Mucosa of descending colon (tissue), 3 donors: Measurements from ENCODE around the gene LRP1B. TPM values are rescaled to one million over a fixed set of nuclear protein-coding genes. Genes with fewer than 3 reads are reported as not detected.

ENCODE experiments used
- ATAC-seq: fragments of 200-7000 bp; cut with Tn5 transposase; one replicate; pipeline ENCODE4 v1.9.1; 2020; ENCODE audit warnings: mild to moderate bottlenecking, moderate library complexity
- DNase-seq, 3 donors: peaks; one replicate each; pipeline ENCODE4 v3.0.0-alpha.2; 2020
- H3K36me3 ChIP-seq: fragments of 200-600 bp; one replicate; pipeline ENCODE4 v1.8.0; 2021; ENCODE audit warnings: low read depth, mild to moderate bottlenecking
- H3K4me1 ChIP-seq: fragments of 200-600 bp; one replicate; pipeline ENCODE4 v1.8.0; 2021; ENCODE audit warnings: low read depth, mild to moderate bottlenecking
- H3K4me3 ChIP-seq: fragments of 200-600 bp; one replicate; pipeline ENCODE4 v1.8.0; 2021; ENCODE audit warnings: mild to moderate bottlenecking
- H3K9me3 ChIP-seq: fragments of 200-600 bp; one replicate; pipeline ENCODE4 v1.8.0; 2021; ENCODE audit warnings: mild to moderate bottlenecking
- CTCF ChIP-seq: fragments of 200-600 bp; IDR thresholded peaks from one replicate; pipeline ENCODE4 v1.8.0; 2022; ENCODE audit warnings: antibody characterized with exemption, mild to moderate bottlenecking
- intact Hi-C, 2 donors: fragments of 100-400 bp; cut with DNase I in 1 of 2; cut with micrococcal nuclease in 1 of 2; formaldehyde crosslinking; loops; one replicate each; pipeline versions ENCODE4 v1.11.0 to v1.11.1; 2022; cut with DNase I, micrococcal nuclease
- total RNA-seq, 3 donors: library from RNA; stranded (reverse); fragmentation: NEBNext Ultra II Directional in 2 of 3; extraction: Animal tissue kit (Norgen Biotek cat#: 25700) in 2 of 3; gene quantifications; one replicate each; pipeline versions ENCODE4 v1.2.1 to v1.2.4, GENCODE V29; 2021 to 2023
- donor health status: DM: no; HTN: no; CAD: no; lungs with moderate emphysema.
- donor health status: DM: no; HTN: no; CAD: no.
- donor health status: DM: no; HTN: yes; CAD: no.

The LRP1B gene
- total RNA-seq, 3 donors from 2014 or later = 0.12 to 1.6 (median 0.20) TPM

- Histone ChIP-seq H3K4me3 (no peak overlapping the region), H3K36me3 (no peaks in the 10 kb centered on the region), H3K4me1 (no peaks in the 10 kb centered on the region), H3K9me3 (no peaks in the 10 kb centered on the region)
- ATAC-seq (no peak), DNase-seq (no peak)
- TF ChIP-seq CTCF = no peak
- intact Hi-C loops = no loop called here
Measured at GRCh38 chr2:141003967-141004657, 1126.7 kb downstream of the LRP1B start.

GRCh38 chr2:141001750-141002149 lies 1129.1 kb downstream of the LRP1B start:
- intact Hi-C loops = no loop called here
- no peak overlapping the region for H3K4me3 ChIP-seq
- ATAC-seq (no peak), DNase-seq (no peak)
- no peaks in the 10 kb centered on the region for H3K36me3 ChIP-seq
- no peaks in the 10 kb centered on the region for H3K9me3 ChIP-seq
- H3K4me1 ChIP-seq = no peaks in the 10 kb centered on the region
- no peak for TF ChIP-seq CTCF

GRCh38 chr2:140998577-140998976 lies 1132.2 kb downstream of the LRP1B start:
- intact Hi-C loops = no loop called here
- ATAC-seq (no peak), DNase-seq (no peak)
- H3K4me1 ChIP-seq = no peaks in the 10 kb centered on the region
- no peaks in the 10 kb centered on the region for H3K36me3 ChIP-seq
- no peak overlapping the region for H3K4me3 ChIP-seq
- no peaks in the 10 kb centered on the region for H3K9me3 ChIP-seq
- TF ChIP-seq CTCF = no peak

GRCh38 chr2:140998017-140998416 lies 1132.8 kb downstream of the LRP1B start:
- intact Hi-C loops = no loop called here
- no peak for TF ChIP-seq CTCF
- H3K9me3 ChIP-seq = no peaks in the 10 kb centered on the region
- H3K36me3 ChIP-seq = no peaks in the 10 kb centered on the region
- H3K4me3 ChIP-seq = no peak overlapping the region
- H3K4me1 ChIP-seq = no peaks in the 10 kb centered on the region
- DNase-seq (no peak), ATAC-seq (no peak)

- H3K4me3 ChIP-seq = no peak overlapping the region
- DNase-seq (no peak), ATAC-seq (no peak)
Measured at GRCh38 chr2:140994856-140995255, 1136.0 kb downstream of the LRP1B start.

More at GRCh38 chr2:140994856-140995255, 1136.0 kb downstream of the LRP1B start:
- no peaks in the 10 kb centered on the region for H3K36me3 ChIP-seq
- H3K4me1 ChIP-seq = no peaks in the 10 kb centered on the region
- no peaks in the 10 kb centered on the region for H3K9me3 ChIP-seq
- intact Hi-C loops = no loop called here
- no peak for TF ChIP-seq CTCF
